HEK293T (cell line): Measurements from ENCODE around the gene MID1.

Source experiments
- CTBP1 ChIP-seq: fragments of 450-650 bp; IDR thresholded peaks from 2 replicates; pipeline ENCODE4 v1.6.1; 2016; ENCODE audit warnings: borderline replicate concordance
- ELF4 ChIP-seq: fragments of 450-650 bp; IDR thresholded peaks from 2 replicates; pipeline ENCODE4 v1.6.1; 2017; ENCODE audit warnings: antibody characterized with exemption
- FOXA1 ChIP-seq: fragments of 450-650 bp; IDR thresholded peaks from 2 replicates; pipeline ENCODE4 v1.6.1; 2016; ENCODE audit warnings: mild to moderate bottlenecking
- FOXK2 ChIP-seq: fragments of 450-650 bp; IDR thresholded peaks from 2 replicates; pipeline ENCODE4 v1.6.1; 2016; ENCODE audit warnings: mild to moderate bottlenecking
- FOXM1 ChIP-seq: fragments of 450-650 bp; IDR thresholded peaks from 2 replicates; pipeline ENCODE4 v1.6.1; 2017; ENCODE audit warnings: mild to moderate bottlenecking, borderline replicate concordance
- HDGF ChIP-seq: fragments of 450-650 bp; IDR thresholded peaks from 2 replicates; pipeline ENCODE4 v1.6.1; 2017; ENCODE audit warnings: antibody characterized with exemption, borderline replicate concordance
- L3MBTL2 ChIP-seq: fragments of 450-650 bp; conservative IDR thresholded peaks from 2 replicates; pipeline ENCODE4 v1.6.1; 2016; ENCODE audit warnings: mild to moderate bottlenecking
- TARDBP ChIP-seq: fragments of 450-650 bp; IDR thresholded peaks from 2 replicates; pipeline ENCODE4 v1.6.1; 2016
- ZNF384 ChIP-seq: fragments of 450-650 bp; IDR thresholded peaks from 2 replicates; pipeline ENCODE4 v1.6.1; 2016
- TF ChIP-seq, protein P1 (sequence below): fragments of 450-650 bp; IDR thresholded peaks from 2 replicates; pipeline ENCODE4 v1.6.1; 2016

DNA sequence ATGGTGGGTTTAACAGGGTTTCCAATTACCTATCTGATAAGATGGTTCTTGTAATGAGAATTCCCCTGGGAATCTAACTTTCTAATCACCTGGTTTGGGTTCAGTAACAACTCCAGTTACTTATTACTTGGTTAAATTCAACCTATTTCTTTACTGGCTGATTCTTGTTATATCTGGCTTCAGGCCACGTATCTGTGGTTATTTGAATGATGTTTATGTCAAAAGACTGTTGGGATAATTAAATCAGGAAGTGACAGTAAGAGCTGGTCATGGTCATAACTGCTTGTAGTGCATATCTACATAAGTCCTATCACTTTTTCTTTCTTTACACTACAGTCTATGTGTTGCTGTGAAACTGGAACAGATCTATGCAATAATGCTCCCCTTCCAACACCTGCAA is 108.1 kb downstream of the MID1 start:
- TF ChIP-seq TARDBP (no peak), ZNF384 (no peak), HDGF (no peak), FOXA1 (no peak), FOXM1 (no peak), L3MBTL2 (no peak), FOXK2 (no peak), CTBP1 (no peak), ELF4 (no peak)
- TF ChIP-seq, protein P1, sequence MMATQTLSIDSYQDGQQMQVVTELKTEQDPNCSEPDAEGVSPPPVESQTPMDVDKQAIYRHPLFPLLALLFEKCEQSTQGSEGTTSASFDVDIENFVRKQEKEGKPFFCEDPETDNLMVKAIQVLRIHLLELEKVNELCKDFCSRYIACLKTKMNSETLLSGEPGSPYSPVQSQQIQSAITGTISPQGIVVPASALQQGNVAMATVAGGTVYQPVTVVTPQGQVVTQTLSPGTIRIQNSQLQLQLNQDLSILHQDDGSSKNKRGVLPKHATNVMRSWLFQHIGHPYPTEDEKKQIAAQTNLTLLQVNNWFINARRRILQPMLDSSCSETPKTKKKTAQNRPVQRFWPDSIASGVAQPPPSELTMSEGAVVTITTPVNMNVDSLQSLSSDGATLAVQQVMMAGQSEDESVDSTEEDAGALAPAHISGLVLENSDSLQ: no peak
